PC-9 (cell line): ENCODE data around the gene ALKBH3. TPM values are rescaled to one million over a fixed set of nuclear protein-coding genes. Genes with fewer than 3 reads are reported as not detected.

ENCODE experiments used
- BruUV-seq: library from RNA; stranded (reverse); fragments of 400-500 nt; replicated peaks from 2 replicates; lab custom pipeline; 2021; lab: Mats Ljungman, UMichigan
- CTCF ChIA-PET: fragments of 300-600 bp; sonication (Branson Sonifier 250); formaldehyde crosslinking; loops from one replicate; lab custom pipeline; 2022; ENCODE audit warnings: antibody characterized with exemption; lab: Charles Lee
- POLR2A ChIA-PET: fragments of 300-600 bp; sonication (Branson Sonifier 250); formaldehyde crosslinking; loops from one replicate; lab custom pipeline; 2022; ENCODE audit warnings: antibody characterized with exemption; ENCODE audit not compliant: unreplicated experiment; lab: Charles Lee
- DNase-seq, 2 experiments: peaks; one replicate each; pipeline versions ENCODE4 v3.0.0 to v3.0.0-alpha.2; 2015 to 2022; ENCODE audit warnings: mixed read lengths in 1 of 2
- H2AFZ ChIP-seq: fragments of 200-600 bp; sonication (generic); 2 replicates; pipeline ENCODE4 v1.8.1; 2017; ENCODE audit warnings: antibody characterized with exemption
- H3F3A ChIP-seq: fragments of 200-600 bp; sonication (generic); 2 replicates; pipeline ENCODE4 v1.8.1; 2017; ENCODE audit warnings: antibody characterized with exemption, mild to moderate bottlenecking, low read depth; ENCODE audit not compliant: insufficient read depth
- H3K27ac ChIP-seq: fragments of 200-600 bp; sonication (generic); 2 replicates; pipeline ENCODE4 v1.6.1; 2016; ENCODE audit warnings: mixed run types
- H3K27me3 ChIP-seq: fragments of 200-600 bp; sonication (generic); 2 replicates; pipeline ENCODE4 v1.6.1; 2016; ENCODE audit warnings: low read depth, mixed run types; ENCODE audit not compliant: insufficient read depth
- H3K36me3 ChIP-seq: fragments of 200-600 bp; sonication (generic); 2 replicates; pipeline ENCODE4 v1.6.1; 2016; ENCODE audit warnings: low read depth, mixed run types
- H3K4me1 ChIP-seq: fragments of 200-600 bp; sonication (generic); replicated peaks from 2 replicates; pipeline ENCODE4 v1.6.1; 2016; ENCODE audit warnings: mixed run types; ENCODE audit not compliant: insufficient read depth
- H3K4me2 ChIP-seq: fragments of 200-600 bp; sonication (generic); 2 replicates; pipeline ENCODE4 v1.6.1; 2017; ENCODE audit warnings: mixed run types
- H3K4me3 ChIP-seq: fragments of 200-600 bp; sonication (generic); 2 replicates; pipeline ENCODE4 v1.6.1; 2016; ENCODE audit warnings: mixed run types
- H3K79me2 ChIP-seq: fragments of 200-600 bp; sonication (generic); 2 replicates; pipeline ENCODE4 v1.6.1; 2017; ENCODE audit warnings: low read depth, mixed run types
- H3K9me2 ChIP-seq: fragments of 200-600 bp; sonication (generic); 2 replicates; pipeline ENCODE4 v1.8.1; 2017; ENCODE audit warnings: mild to moderate bottlenecking; ENCODE audit not compliant: insufficient read depth
- H3K9me3 ChIP-seq: fragments of 200-600 bp; sonication (generic); 2 replicates; pipeline ENCODE4 v1.8.1; 2016; ENCODE audit warnings: low read depth; ENCODE audit not compliant: insufficient read depth
- H4K20me1 ChIP-seq: fragments of 200-600 bp; sonication (generic); 2 replicates; pipeline ENCODE4 v1.8.1; 2017; ENCODE audit not compliant: insufficient read depth
- EZH2 ChIP-seq: fragments of 200-600 bp; sonication (generic); IDR thresholded peaks from 2 replicates; pipeline ENCODE4 v1.8.0; 2017; ENCODE audit warnings: antibody characterized with exemption, low read depth
- intact Hi-C: fragments of 100-400 bp; cut with micrococcal nuclease; formaldehyde crosslinking; loops from one replicate; pipeline ENCODE4 v1.10.0; 2022; ENCODE audit not compliant: unreplicated experiment
- total RNA-seq: library from RNA; stranded (reverse); gene quantifications from 2 replicates; pipeline ENCODE4 v1.2.3, GENCODE V29; 2021
- TF ChIP-seq, protein P1 (sequence below): fragments of 200-600 bp; sonication (generic); conservative IDR thresholded peaks from 2 replicates; pipeline ENCODE4 v1.6.1; 2017; ENCODE audit warnings: mixed run types, antibody characterized with exemption, mild to moderate bottlenecking, moderate library complexity

Gene ALKBH3
- total RNA-seq, 1 experiment from 2014 or later: 47.3 TPM

DNA sequence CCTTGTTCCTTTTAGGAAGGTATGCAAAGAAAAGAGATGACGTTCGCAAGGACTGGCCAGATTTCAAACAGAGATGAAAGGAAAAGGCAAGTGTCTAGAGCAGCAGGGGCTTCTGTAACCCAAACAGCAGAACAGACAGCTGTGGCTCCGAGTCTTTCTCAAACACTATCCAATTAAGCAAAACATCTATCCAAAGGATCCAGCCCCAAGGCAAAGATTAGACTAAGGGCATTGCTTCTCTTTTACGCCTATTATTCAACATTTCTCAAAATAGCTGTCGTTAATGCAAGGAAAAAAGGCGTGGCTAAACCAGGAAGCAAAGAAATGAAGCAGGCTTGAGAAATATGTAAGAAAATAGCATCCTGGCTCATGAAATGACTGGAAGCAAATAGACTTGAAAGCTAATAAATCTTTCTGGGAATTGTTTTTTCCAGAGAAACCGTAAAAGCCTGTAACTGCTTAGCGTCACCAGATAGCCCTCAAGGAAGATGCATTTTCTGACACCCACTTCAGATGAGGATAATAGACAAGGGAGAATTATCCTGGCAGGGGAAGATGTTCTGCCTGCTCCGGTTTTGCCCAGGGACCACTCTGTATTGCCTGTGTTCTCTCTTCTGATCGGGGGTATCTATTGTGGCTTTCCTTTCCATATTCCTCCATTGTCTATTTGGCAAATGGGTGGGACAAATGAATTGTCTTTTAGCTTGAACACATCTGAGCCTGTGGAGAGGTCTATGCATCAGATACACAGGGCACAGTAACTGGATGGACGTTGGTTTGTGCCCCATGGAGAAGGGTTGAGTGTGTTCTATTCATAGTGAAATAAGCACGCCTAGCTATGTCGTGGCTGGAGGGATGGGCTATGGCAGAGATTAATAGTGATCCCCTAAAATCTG, 82.0 kb downstream of the ALKBH3 start:
- Histone ChIP-seq H3K9me2 (no peaks in the 10 kb centered on the region), H4K20me1 (no peaks in the 10 kb centered on the region), H3K4me3 (no peak overlapping the region), H3K9me3 (no peaks in the 10 kb centered on the region), H3K27ac (no peak overlapping the region), H3K4me2 (peak overlapping the region; percentile 12; the same call in 1 of the 2 replicates), H3K4me1 (no peaks in the 10 kb centered on the region), H3K27me3 (peaks cover 93% of the 10 kb centered on the region), H3K36me3 (no peaks in the 10 kb centered on the region), H3K79me2 (no peaks in the 10 kb centered on the region), H2AFZ (no peak overlapping the region), H3F3A (no peaks in the 10 kb centered on the region)
- intact Hi-C loops: no loop called here
- CTCF ChIA-PET: no interaction called here
- POLR2A ChIA-PET: no interaction called here
- TF ChIP-seq, protein P1, sequence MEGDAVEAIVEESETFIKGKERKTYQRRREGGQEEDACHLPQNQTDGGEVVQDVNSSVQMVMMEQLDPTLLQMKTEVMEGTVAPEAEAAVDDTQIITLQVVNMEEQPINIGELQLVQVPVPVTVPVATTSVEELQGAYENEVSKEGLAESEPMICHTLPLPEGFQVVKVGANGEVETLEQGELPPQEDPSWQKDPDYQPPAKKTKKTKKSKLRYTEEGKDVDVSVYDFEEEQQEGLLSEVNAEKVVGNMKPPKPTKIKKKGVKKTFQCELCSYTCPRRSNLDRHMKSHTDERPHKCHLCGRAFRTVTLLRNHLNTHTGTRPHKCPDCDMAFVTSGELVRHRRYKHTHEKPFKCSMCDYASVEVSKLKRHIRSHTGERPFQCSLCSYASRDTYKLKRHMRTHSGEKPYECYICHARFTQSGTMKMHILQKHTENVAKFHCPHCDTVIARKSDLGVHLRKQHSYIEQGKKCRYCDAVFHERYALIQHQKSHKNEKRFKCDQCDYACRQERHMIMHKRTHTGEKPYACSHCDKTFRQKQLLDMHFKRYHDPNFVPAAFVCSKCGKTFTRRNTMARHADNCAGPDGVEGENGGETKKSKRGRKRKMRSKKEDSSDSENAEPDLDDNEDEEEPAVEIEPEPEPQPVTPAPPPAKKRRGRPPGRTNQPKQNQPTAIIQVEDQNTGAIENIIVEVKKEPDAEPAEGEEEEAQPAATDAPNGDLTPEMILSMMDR: no peak
- TF ChIP-seq EZH2: no peak
- BruUV-seq: no TSS peak
- DNase-seq: no peak

DNA sequence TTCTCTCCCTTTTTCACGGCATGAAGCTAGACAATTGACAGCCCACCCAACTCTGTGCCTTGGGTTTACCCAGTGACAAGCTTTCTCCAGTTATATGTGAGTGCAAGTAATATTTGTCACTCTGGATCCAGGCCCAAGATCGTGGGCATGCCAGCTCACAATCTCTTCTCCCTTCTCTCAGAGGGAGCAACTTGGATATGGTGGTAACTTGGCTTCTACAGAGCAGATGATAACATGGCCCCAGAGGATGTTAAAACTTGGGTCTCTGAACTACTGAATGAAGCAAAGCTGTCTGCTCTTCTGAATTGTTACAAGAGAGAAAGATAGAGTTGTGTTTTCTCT, 82.6 kb downstream of the ALKBH3 start:
- no peaks in the 10 kb centered on the region for H3K9me2 ChIP-seq
- no peaks in the 10 kb centered on the region for H3K36me3 ChIP-seq
- H3K4me2 ChIP-seq: no peak overlapping the region
- no peaks in the 10 kb centered on the region for H4K20me1 ChIP-seq
- POLR2A ChIA-PET: no interaction called here
- no peaks in the 10 kb centered on the region for H3F3A ChIP-seq
- no peaks in the 10 kb centered on the region for H3K9me3 ChIP-seq
- BruUV-seq: no TSS peak
- H2AFZ ChIP-seq: no peak overlapping the region
- H3K79me2 ChIP-seq: no peaks in the 10 kb centered on the region
- CTCF ChIA-PET: no interaction called here
- DNase-seq: no peak
- intact Hi-C loops: no loop called here
- H3K4me1 ChIP-seq: no peaks in the 10 kb centered on the region
- TF ChIP-seq, protein P1: no peak
- no peak for TF ChIP-seq EZH2
- H3K4me3 ChIP-seq: no peak overlapping the region
- H3K27me3 ChIP-seq: peaks cover 94% of the 10 kb centered on the region
- H3K27ac ChIP-seq: no peak overlapping the region

DNA sequence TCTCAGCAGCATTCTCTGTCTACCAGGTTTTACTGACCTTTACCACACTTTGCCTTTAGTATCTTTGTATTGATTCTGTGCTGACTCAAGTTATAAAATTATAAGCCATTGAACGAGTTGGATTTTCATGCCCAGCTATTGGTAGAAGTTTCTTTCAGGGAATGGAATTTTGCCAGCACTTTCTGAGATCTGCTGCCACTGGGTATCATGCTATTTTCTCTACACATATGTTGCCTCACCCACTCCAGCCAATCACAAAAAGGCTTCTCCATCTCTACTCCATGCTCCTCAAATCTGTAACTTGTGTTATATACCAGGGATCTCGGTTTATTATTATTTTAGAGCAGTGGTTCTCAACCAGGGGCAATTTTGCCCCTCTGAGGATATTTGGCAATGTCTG, 87.0 kb downstream of the ALKBH3 start:
- ChIA-PET CTCF (no interaction called here), POLR2A (no interaction called here)
- no TSS peak for BruUV-seq
- Histone ChIP-seq H3K4me2 (no peak overlapping the region), H4K20me1 (no peaks in the 10 kb centered on the region), H3K36me3 (no peaks in the 10 kb centered on the region), H3K9me3 (no peaks in the 10 kb centered on the region), H3K4me3 (no peak overlapping the region), H3K79me2 (no peaks in the 10 kb centered on the region), H3K27ac (no peak overlapping the region), H3K9me2 (no peaks in the 10 kb centered on the region), H3F3A (no peaks in the 10 kb centered on the region), H3K27me3 (peaks cover 80% of the 10 kb centered on the region), H2AFZ (no peak overlapping the region), H3K4me1 (no peaks in the 10 kb centered on the region)
- TF ChIP-seq, protein P1: no peak
- TF ChIP-seq EZH2: no peak
- DNase-seq: no peak
- intact Hi-C loops: no loop called here
